ENCODE results near the gene PWP2.

- TF ChIP-seq, protein P1, sequence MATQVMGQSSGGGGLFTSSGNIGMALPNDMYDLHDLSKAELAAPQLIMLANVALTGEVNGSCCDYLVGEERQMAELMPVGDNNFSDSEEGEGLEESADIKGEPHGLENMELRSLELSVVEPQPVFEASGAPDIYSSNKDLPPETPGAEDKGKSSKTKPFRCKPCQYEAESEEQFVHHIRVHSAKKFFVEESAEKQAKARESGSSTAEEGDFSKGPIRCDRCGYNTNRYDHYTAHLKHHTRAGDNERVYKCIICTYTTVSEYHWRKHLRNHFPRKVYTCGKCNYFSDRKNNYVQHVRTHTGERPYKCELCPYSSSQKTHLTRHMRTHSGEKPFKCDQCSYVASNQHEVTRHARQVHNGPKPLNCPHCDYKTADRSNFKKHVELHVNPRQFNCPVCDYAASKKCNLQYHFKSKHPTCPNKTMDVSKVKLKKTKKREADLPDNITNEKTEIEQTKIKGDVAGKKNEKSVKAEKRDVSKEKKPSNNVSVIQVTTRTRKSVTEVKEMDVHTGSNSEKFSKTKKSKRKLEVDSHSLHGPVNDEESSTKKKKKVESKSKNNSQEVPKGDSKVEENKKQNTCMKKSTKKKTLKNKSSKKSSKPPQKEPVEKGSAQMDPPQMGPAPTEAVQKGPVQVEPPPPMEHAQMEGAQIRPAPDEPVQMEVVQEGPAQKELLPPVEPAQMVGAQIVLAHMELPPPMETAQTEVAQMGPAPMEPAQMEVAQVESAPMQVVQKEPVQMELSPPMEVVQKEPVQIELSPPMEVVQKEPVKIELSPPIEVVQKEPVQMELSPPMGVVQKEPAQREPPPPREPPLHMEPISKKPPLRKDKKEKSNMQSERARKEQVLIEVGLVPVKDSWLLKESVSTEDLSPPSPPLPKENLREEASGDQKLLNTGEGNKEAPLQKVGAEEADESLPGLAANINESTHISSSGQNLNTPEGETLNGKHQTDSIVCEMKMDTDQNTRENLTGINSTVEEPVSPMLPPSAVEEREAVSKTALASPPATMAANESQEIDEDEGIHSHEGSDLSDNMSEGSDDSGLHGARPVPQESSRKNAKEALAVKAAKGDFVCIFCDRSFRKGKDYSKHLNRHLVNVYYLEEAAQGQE (IDR thresholded peaks at IDR 0.05; ENCODE audit: insufficient read depth in 1 of 2, low read depth in 2 of 2, low read length in 1 of 2), result no peak
- TF ChIP-seq, protein P2, sequence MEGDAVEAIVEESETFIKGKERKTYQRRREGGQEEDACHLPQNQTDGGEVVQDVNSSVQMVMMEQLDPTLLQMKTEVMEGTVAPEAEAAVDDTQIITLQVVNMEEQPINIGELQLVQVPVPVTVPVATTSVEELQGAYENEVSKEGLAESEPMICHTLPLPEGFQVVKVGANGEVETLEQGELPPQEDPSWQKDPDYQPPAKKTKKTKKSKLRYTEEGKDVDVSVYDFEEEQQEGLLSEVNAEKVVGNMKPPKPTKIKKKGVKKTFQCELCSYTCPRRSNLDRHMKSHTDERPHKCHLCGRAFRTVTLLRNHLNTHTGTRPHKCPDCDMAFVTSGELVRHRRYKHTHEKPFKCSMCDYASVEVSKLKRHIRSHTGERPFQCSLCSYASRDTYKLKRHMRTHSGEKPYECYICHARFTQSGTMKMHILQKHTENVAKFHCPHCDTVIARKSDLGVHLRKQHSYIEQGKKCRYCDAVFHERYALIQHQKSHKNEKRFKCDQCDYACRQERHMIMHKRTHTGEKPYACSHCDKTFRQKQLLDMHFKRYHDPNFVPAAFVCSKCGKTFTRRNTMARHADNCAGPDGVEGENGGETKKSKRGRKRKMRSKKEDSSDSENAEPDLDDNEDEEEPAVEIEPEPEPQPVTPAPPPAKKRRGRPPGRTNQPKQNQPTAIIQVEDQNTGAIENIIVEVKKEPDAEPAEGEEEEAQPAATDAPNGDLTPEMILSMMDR (IDR thresholded peaks at IDR 0.05), result no peak
These were observed 19.5 kb upstream of the PWP2 start for GRCh38 chr21:44087426-44088400.

Measured in Panc1 (cell line).